OCI-LY7 (cell line): Measurements from ENCODE around the gene CDH12. TPM values are rescaled to one million over a fixed set of nuclear protein-coding genes. Genes with fewer than 3 reads are reported as not detected.

Experiments
- BruUV-seq: library from RNA; stranded (reverse); fragments of 400-500 nt; replicated peaks from 2 replicates; lab custom pipeline; 2021; lab: Mats Ljungman, UMichigan
- CTCF ChIA-PET: fragments of 300-600 bp; sonication (Branson Sonifier 250); formaldehyde crosslinking; loops from one replicate; lab custom pipeline; 2022; ENCODE audit warnings: antibody characterized with exemption; ENCODE audit not compliant: unreplicated experiment; lab: Charles Lee
- POLR2A ChIA-PET: fragments of 300-600 bp; sonication (Branson Sonifier 250); formaldehyde crosslinking; loops from one replicate; lab custom pipeline; 2022; ENCODE audit warnings: antibody characterized with exemption; lab: Charles Lee
- DNase-seq: peaks from one replicate; pipeline ENCODE4 v3.0.0-alpha.2; 2015; ENCODE audit warnings: low spot score
- H2AFZ ChIP-seq: fragments of 200-600 bp; sonication (generic), shearing (Covaris generic); 2 replicates; pipeline ENCODE4 v1.6.1; 2014; ENCODE audit warnings: mild to moderate bottlenecking, antibody characterized with exemption, low read length, moderate library complexity
- H3K27ac ChIP-seq: fragments of 200-600 bp; sonication (generic); 2 replicates; pipeline ENCODE4 v1.5.1; 2014; ENCODE audit warnings: mixed run types, low read depth, mild to moderate bottlenecking, moderate library complexity, low read length, inconsistent platforms; ENCODE audit not compliant: poor library complexity, severe bottlenecking
- H3K36me3 ChIP-seq: fragments of 200-600 bp; sonication (generic); 2 replicates; pipeline ENCODE4 v1.6.1; 2014; ENCODE audit warnings: mild to moderate bottlenecking, antibody characterized with exemption, low read length, moderate library complexity, mixed read lengths; ENCODE audit not compliant: insufficient read depth
- H3K4me1 ChIP-seq: fragments of 200-600 bp; sonication (generic); 2 replicates; pipeline ENCODE4 v1.5.1; 2014; ENCODE audit warnings: mild to moderate bottlenecking, low read length; ENCODE audit not compliant: insufficient read depth, poor library complexity, severe bottlenecking
- H3K4me2 ChIP-seq: fragments of 200-600 bp; sonication (generic); 2 replicates; pipeline ENCODE4 v1.6.1; 2014; ENCODE audit warnings: mild to moderate bottlenecking, low read length
- H3K4me3 ChIP-seq: fragments of 200-600 bp; sonication (generic); 2 replicates; pipeline ENCODE4 v1.5.1; 2014; ENCODE audit warnings: mild to moderate bottlenecking, low read depth, low read length; ENCODE audit not compliant: poor library complexity, severe bottlenecking
- H3K79me2 ChIP-seq: fragments of 200-600 bp; sonication (generic); 2 replicates; pipeline ENCODE4 v1.6.1; 2016; ENCODE audit warnings: low read depth, mild to moderate bottlenecking, low read length, moderate library complexity, mixed read lengths; ENCODE audit not compliant: insufficient read depth
- H3K9me2 ChIP-seq: fragments of 200-600 bp; sonication (generic); 2 replicates; pipeline ENCODE4 v1.6.1; 2016; ENCODE audit warnings: mild to moderate bottlenecking, low read length, mixed read lengths; ENCODE audit not compliant: insufficient read depth
- H3K9me3 ChIP-seq: fragments of 200-600 bp; sonication (generic); 2 replicates; pipeline ENCODE4 v1.6.1; 2014; ENCODE audit warnings: mild to moderate bottlenecking, mixed run types, low read length, mixed read lengths
- H4K20me1 ChIP-seq: fragments of 200-600 bp; sonication (generic); 2 replicates; pipeline ENCODE4 v1.6.1; 2014; ENCODE audit warnings: mild to moderate bottlenecking, antibody characterized with exemption, low read length, moderate library complexity, mixed read lengths; ENCODE audit not compliant: insufficient read depth
- CTCF ChIP-seq: fragments of 200-600 bp; sonication (generic); conservative IDR thresholded peaks from 2 replicates; pipeline ENCODE4 v1.5.1; 2014; ENCODE audit warnings: mild to moderate bottlenecking, antibody characterized with exemption, low read length, moderate library complexity, mixed read lengths
- EZH2phosphoT487 ChIP-seq: fragments of 200-600 bp; sonication (generic); IDR thresholded peaks from 2 replicates; pipeline ENCODE4 v1.6.1; 2018; ENCODE audit warnings: low read depth, borderline replicate concordance, mild to moderate bottlenecking, mixed run types, antibody characterized with exemption, low read length, moderate library complexity, mixed read lengths
- intact Hi-C: fragments of 100-400 bp; cut with micrococcal nuclease; formaldehyde crosslinking; loops from one replicate; pipeline ENCODE4 v1.10.0; 2022; ENCODE audit not compliant: unreplicated experiment
- total RNA-seq, 2 experiments: library from RNA; depleted of rRNA in 1 of 2; stranded (reverse); fragments of >200 nt in 1 of 2; shearing (Covaris generic) in 1 of 2; gene quantifications; 2 replicates each; pipeline ENCODE4 v1.2.3, GENCODE V29; 2014 to 2022

The CDH12 gene
- total RNA-seq, 2 experiments from 2014 or later = not detected

- ChIA-PET POLR2A (no interaction called here), CTCF (no interaction called here)
- H3K27ac ChIP-seq = no peak overlapping the region
- H3K36me3 ChIP-seq = no peaks in the 10 kb centered on the region
- intact Hi-C loops = no loop called here
- no TSS peak for BruUV-seq
- no peaks in the 10 kb centered on the region for H4K20me1 ChIP-seq
- no peaks in the 10 kb centered on the region for H3K79me2 ChIP-seq
- H3K4me3 ChIP-seq = no peak overlapping the region
- no peak for DNase-seq
- no peaks in the 10 kb centered on the region for H3K9me2 ChIP-seq
- no peak overlapping the region for H2AFZ ChIP-seq
- no peaks in the 10 kb centered on the region for H3K9me3 ChIP-seq
- H3K4me1 ChIP-seq = no peaks in the 10 kb centered on the region
- TF ChIP-seq EZH2phosphoT487 (no peak), CTCF (no peak)
- H3K4me2 ChIP-seq = no peak overlapping the region
Measured at GRCh38 chr5:22708770-22709328, 144.3 kb downstream of the CDH12 start.

- no peaks in the 10 kb centered on the region for H3K79me2 ChIP-seq
- H3K4me3 ChIP-seq = no peak overlapping the region
- H3K4me1 ChIP-seq = no peaks in the 10 kb centered on the region
- no peaks in the 10 kb centered on the region for H3K9me3 ChIP-seq
- no peaks in the 10 kb centered on the region for H3K9me2 ChIP-seq
- no TSS peak for BruUV-seq
- no peak overlapping the region for H3K27ac ChIP-seq
- POLR2A ChIA-PET = interaction anchor here (0.7 kb wide), 1 partner anchor 21 kb away, joined by 3 read pairs; no protein-coding TSS in a partner anchor
- CTCF ChIA-PET = no interaction called here
- H4K20me1 ChIP-seq = no peaks in the 10 kb centered on the region
- intact Hi-C loops = no loop called here
- no peak overlapping the region for H2AFZ ChIP-seq
- no peak for DNase-seq
- no peak overlapping the region for H3K4me2 ChIP-seq
- H3K36me3 ChIP-seq = no peaks in the 10 kb centered on the region
- TF ChIP-seq CTCF (no peak), EZH2phosphoT487 (no peak)
Measured at GRCh38 chr5:22706901-22707300, 146.2 kb downstream of the CDH12 start.

- ChIA-PET POLR2A (no interaction called here), CTCF (no interaction called here)
- Histone ChIP-seq H3K4me2 (no peak overlapping the region), H3K4me1 (no peaks in the 10 kb centered on the region), H4K20me1 (no peaks in the 10 kb centered on the region), H3K36me3 (no peaks in the 10 kb centered on the region), H3K9me3 (no peaks in the 10 kb centered on the region), H2AFZ (no peak overlapping the region), H3K4me3 (no peak overlapping the region), H3K79me2 (no peaks in the 10 kb centered on the region), H3K9me2 (no peaks in the 10 kb centered on the region), H3K27ac (no peak overlapping the region)
- intact Hi-C loops = no loop called here
- no TSS peak for BruUV-seq
- DNase-seq = no peak
- TF ChIP-seq CTCF (no peak), EZH2phosphoT487 (no peak)
Measured at GRCh38 chr5:22699319-22699718, 153.8 kb downstream of the CDH12 start.
